OCI-LY3 (cell line): ENCODE data around the gene SNAI1.

ENCODE experiments used
- H2AFZ ChIP-seq: fragments of 200-600, 300-600 bp; shearing (Covaris generic); 2 replicates; pipeline ENCODE4 v1.6.0; 2014; ENCODE audit warnings: antibody characterized with exemption, low read depth, low read length
- H3K27ac ChIP-seq: fragments of 200-600, 300-600 bp; sonication (generic); 2 replicates; pipeline ENCODE4 v1.5.1; 2014; ENCODE audit warnings: mild to moderate bottlenecking, low read length, moderate library complexity, mixed read lengths
- H3K27me3 ChIP-seq: fragments of 200-600, 300-600 bp; sonication (generic); 2 replicates; pipeline ENCODE4 v1.6.1; 2014; ENCODE audit warnings: low read depth, low read length, mixed read lengths
- H3K36me3 ChIP-seq: fragments of 200-600, 300-600 bp; sonication (generic); replicated peaks from 2 replicates; pipeline ENCODE3; 2014; ENCODE audit warnings: low read depth, low read length, mixed read lengths
- H3K4me1 ChIP-seq: fragments of 300-600, 200-600 bp; sonication (generic); 2 replicates; pipeline ENCODE4 v1.6.1; 2014; ENCODE audit warnings: low read length, mixed read lengths
- H3K4me2 ChIP-seq: fragments of 200-600, 300-600 bp; sonication (generic); 2 replicates; pipeline ENCODE4 v1.6.1; 2014; ENCODE audit warnings: low read length, mixed read lengths
- H3K4me3 ChIP-seq: fragments of 300-600, 200-600 bp; sonication (generic); 2 replicates; pipeline ENCODE4 v1.5.1; 2014; ENCODE audit warnings: antibody characterized with exemption, mild to moderate bottlenecking, low read length, moderate library complexity
- H3K79me2 ChIP-seq: fragments of 300-600, 200-600 bp; shearing (Covaris generic); 2 replicates; pipeline ENCODE4 v1.6.1; 2014; ENCODE audit warnings: mild to moderate bottlenecking, low read length, mixed read lengths
- H3K9ac ChIP-seq: fragments of 300-600, 200-600 bp; shearing (Covaris generic); 2 replicates; pipeline ENCODE4 v1.6.0; 2014; ENCODE audit warnings: mild to moderate bottlenecking, low read length, moderate library complexity
- H3K9me3 ChIP-seq: fragments of 200-600, 300-600 bp; shearing (Covaris generic); 2 replicates; pipeline ENCODE4 v1.6.1; 2014; ENCODE audit warnings: low read length, mixed read lengths; ENCODE audit not compliant: insufficient read depth
- H4K20me1 ChIP-seq: fragments of 200-600, 300-600 bp; sonication (generic); 2 replicates; pipeline ENCODE4 v1.6.1; 2016; ENCODE audit warnings: low read length, mixed read lengths; ENCODE audit not compliant: insufficient read depth
- EZH2phosphoT487 ChIP-seq: fragments of 200-600 bp; shearing (Covaris generic); IDR thresholded peaks from 2 replicates; pipeline ENCODE4 v1.6.1; 2018; ENCODE audit warnings: antibody characterized with exemption, mixed run types, low read depth
- TF ChIP-seq, protein P1 (sequence below): fragments of 200-600, 300-600 bp; sonication (generic); IDR thresholded peaks from 2 replicates; pipeline ENCODE4 v1.5.1; 2014; ENCODE audit warnings: antibody characterized with exemption, low read length, low read depth

The SNAI1 gene

DNA sequence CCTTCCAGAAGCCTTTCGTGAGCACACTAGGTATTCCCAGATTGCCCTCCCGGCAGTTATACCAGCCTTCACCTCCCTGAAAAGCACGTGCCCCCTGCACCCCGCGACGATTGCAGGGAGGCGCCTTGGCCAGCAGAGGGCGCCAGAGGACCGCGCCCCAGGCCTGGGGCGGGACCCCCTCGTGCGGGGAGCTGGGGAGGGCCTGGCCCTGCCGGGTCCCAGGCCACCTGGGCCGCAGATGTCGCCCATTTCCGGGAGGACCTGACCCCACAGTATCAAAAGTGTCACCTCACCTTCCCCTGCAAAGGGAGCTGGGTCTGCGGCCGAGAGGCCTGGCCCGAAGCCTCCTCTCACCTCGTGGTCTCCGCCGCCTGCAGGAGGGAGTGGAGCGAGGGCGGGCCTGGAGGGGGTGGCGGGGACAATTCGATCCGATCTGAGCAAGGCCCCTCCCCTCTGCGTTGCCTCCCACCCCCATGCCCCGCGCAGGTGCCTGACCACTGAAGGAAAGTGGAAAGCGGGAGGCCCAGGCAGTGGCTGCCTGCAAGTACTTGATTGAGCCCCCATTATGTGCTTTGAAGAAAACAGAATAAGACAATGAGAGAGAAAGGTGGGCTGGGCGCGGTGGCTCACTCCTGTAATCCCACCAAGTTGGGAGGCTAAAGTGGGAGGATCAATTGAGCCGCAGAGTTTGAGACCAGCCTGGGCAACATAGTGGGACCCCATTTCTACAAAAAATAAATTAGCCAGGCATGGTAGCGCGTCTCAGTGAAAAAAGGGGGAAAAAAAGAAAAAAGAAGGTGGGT, 3.5 kb upstream of the SNAI1 start:
- Histone ChIP-seq H2AFZ (peak overlapping the region; percentile 91), H3K27ac (peak overlapping the region; percentile 33)

DNA sequence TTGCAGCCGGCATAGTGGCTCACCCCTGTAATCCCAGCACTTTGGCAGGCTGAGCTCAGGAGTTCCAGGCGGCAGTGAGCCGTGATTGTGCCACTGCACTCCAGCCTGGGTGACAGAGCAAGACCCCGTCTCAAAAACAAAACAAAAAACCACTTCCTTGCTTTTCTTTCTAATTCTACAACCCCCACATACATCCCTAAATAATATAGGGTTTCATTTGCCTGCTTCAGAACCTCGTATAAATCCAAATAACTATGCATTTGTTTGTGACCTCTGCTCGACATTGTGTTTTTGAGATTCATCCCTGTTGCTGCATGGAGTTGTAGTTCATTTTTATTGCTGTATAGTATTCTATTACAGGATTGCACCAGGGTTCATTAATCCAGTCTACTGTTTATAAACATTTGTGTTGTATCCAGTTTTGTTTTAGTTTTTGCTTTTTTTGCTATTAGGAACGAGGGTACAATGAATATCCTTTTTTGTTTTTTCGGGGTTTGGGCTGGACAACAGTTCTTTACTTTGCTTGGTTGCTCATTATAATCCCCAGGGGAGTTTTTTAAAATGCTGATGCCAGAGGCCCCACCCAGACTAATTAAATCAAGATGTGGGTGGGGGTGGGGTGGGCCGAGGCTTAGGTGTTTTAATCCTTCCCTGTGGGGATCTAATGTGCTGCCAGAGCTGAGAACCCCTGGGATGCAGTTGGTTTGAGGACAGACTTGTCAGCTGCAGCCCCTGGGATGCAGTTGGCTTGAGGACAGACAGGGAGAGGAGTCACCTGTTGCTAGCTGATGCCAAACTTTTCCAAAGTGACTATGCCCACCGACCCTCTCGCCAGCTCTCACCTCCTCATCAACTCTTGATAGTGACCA, 2.4 kb upstream of the SNAI1 start:
- Histone ChIP-seq H4K20me1 (no peaks in the 10 kb centered on the region), H3K27me3 (peaks cover 4% of the 10 kb centered on the region; the same call in 1 of the 2 replicates), H3K36me3 (peaks cover 7% of the 10 kb centered on the region), H3K4me3 (no peak overlapping the region), H3K79me2 (no peaks in the 10 kb centered on the region), H3K9ac (no peak overlapping the region), H3K4me1 (peaks cover 43% of the 10 kb centered on the region), H3K4me2 (0 out of 2 replicates have a peak overlapping the region, but pooled peaks have one; percentile 84), H3K9me3 (no peaks in the 10 kb centered on the region), H2AFZ (no peak overlapping the region), H3K27ac (no peak overlapping the region)
- no peak for TF ChIP-seq EZH2phosphoT487
- TF ChIP-seq, protein P1, sequence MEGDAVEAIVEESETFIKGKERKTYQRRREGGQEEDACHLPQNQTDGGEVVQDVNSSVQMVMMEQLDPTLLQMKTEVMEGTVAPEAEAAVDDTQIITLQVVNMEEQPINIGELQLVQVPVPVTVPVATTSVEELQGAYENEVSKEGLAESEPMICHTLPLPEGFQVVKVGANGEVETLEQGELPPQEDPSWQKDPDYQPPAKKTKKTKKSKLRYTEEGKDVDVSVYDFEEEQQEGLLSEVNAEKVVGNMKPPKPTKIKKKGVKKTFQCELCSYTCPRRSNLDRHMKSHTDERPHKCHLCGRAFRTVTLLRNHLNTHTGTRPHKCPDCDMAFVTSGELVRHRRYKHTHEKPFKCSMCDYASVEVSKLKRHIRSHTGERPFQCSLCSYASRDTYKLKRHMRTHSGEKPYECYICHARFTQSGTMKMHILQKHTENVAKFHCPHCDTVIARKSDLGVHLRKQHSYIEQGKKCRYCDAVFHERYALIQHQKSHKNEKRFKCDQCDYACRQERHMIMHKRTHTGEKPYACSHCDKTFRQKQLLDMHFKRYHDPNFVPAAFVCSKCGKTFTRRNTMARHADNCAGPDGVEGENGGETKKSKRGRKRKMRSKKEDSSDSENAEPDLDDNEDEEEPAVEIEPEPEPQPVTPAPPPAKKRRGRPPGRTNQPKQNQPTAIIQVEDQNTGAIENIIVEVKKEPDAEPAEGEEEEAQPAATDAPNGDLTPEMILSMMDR = no peak

More for the DNA sequence above, 3.5 kb upstream of the SNAI1 start:
- Histone ChIP-seq H3K4me1 (peaks cover 43% of the 10 kb centered on the region), H3K9ac (peak overlapping the region; percentile 63), H4K20me1 (no peaks in the 10 kb centered on the region), H3K4me2 (peak overlapping the region; percentile 84), H3K9me3 (no peaks in the 10 kb centered on the region), H3K36me3 (peaks cover 2% of the 10 kb centered on the region), H3K79me2 (no peaks in the 10 kb centered on the region), H3K4me3 (peak overlapping the region; percentile 75), H3K27me3 (peaks cover 4% of the 10 kb centered on the region; the same call in 1 of the 2 replicates)
- TF ChIP-seq, protein P1 = peak; percentile 100
- no peak for TF ChIP-seq EZH2phosphoT487

DNA sequence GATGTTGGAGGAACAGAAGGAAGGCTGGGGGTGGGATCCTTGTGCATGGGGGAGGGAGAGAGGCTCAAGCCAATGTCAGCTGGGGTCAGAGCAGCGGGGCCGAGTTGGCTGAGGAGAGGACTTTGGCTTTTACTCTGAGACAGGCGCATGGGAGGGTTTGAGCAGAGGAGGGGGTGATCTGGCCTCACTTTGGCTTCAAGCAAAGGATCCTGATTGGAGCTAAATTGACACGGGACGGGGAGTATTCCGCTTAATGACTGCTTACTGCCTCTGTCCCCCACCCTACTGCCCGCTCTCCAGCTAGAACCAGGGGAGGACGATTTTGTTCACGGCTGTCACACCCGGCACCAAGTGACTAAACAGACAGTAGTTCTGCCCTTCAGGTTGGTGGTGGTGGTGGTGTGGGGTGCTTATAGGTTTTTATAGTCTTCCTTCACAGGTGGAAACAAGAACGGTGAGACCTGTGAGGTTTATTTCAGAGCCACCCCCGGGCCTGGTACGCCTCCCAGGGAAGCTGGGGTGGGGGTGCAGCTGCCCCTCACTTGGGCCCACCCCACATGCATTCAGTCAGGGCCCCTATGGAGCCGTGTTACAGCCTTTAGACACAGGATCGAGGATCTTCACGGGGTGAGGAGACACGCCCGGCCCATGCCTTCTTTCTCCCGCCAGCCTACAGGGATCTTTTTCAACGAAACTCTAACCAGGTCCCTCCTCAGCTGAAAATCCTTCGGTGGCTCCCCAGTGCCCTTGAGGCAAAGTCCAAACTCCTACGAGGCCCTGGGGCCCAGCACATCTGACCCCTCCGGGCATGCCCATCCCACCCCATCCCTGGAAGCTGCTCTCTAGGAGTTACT, 1.3 kb upstream of the SNAI1 start:
- peaks cover 4% of the 10 kb centered on the region; the same call in 1 of the 2 replicates for H3K27me3 ChIP-seq
- H3K79me2 ChIP-seq = no peaks in the 10 kb centered on the region
- TF ChIP-seq EZH2phosphoT487 = no peak
- TF ChIP-seq, protein P1 = no peak
- peaks cover 7% of the 10 kb centered on the region for H3K36me3 ChIP-seq
- peak overlapping the region; percentile 34; the same call in 1 of the 2 replicates for H2AFZ ChIP-seq
- peak overlapping the region; percentile 73 for H3K4me2 ChIP-seq
- peaks cover 43% of the 10 kb centered on the region for H3K4me1 ChIP-seq
- no peaks in the 10 kb centered on the region for H3K9me3 ChIP-seq
- peak overlapping the region; percentile 54; the same call in 1 of the 2 replicates for H3K9ac ChIP-seq
- peak overlapping the region; percentile 68 for H3K4me3 ChIP-seq
- no peak overlapping the region for H3K27ac ChIP-seq
- H4K20me1 ChIP-seq = no peaks in the 10 kb centered on the region
